Liver (tissue), 3 donors: ENCODE results near the gene ABCB9.

Experiments
- EGR1 ChIP-seq, 2 donors: IDR thresholded peaks; 2 replicates each; pipeline ENCODE4 v1.6.1; 2016 to 2018; ENCODE audit warnings: antibody characterized with exemption in 2 of 2, low read depth in 2 of 2
- GABPA ChIP-seq, 2 donors: IDR thresholded peaks in 1 of 2; conservative IDR thresholded peaks in 1 of 2; 2 replicates each; pipeline ENCODE4 v1.6.1; 2016; ENCODE audit warnings: antibody characterized with exemption in 2 of 2, mild to moderate bottlenecking in 1 of 2, moderate library complexity in 1 of 2
- JUND ChIP-seq, 2 donors: IDR thresholded peaks; 2 replicates each; pipeline ENCODE4 v1.6.1; 2016; ENCODE audit warnings: antibody characterized with exemption in 2 of 2
- RAD21 ChIP-seq, 2 donors: IDR thresholded peaks; 2 replicates each; pipeline ENCODE4 v1.6.1; 2016; ENCODE audit warnings: antibody characterized with exemption in 2 of 2, mild to moderate bottlenecking in 2 of 2
- SP1 ChIP-seq: IDR thresholded peaks from 2 replicates; pipeline ENCODE4 v1.6.1; 2018; ENCODE audit warnings: antibody characterized with exemption, mild to moderate bottlenecking
- TAF1 ChIP-seq: conservative IDR thresholded peaks from 2 replicates; pipeline ENCODE4 v1.6.1; 2016; ENCODE audit warnings: antibody characterized with exemption, mild to moderate bottlenecking
- YY1 ChIP-seq: IDR thresholded peaks from 2 replicates; pipeline ENCODE4 v1.6.1; 2016; ENCODE audit warnings: antibody characterized with exemption, mild to moderate bottlenecking
- TF ChIP-seq, protein P1 (sequence below): fragments of 150-350 bp; IDR thresholded peaks from 2 replicates; pipeline ENCODE4 v1.5.1; 2017; ENCODE audit warnings: improper control_type of control experiment, low read depth, low read length; ENCODE audit not compliant: missing input control
- TF ChIP-seq, protein P2 (sequence below): IDR thresholded peaks from 2 replicates; pipeline ENCODE4 v1.6.1; 2016; ENCODE audit warnings: antibody characterized with exemption
- TF ChIP-seq, protein P3 (sequence below): IDR thresholded peaks from 2 replicates; pipeline ENCODE4 v1.6.1; 2016; ENCODE audit warnings: antibody characterized with exemption, mild to moderate bottlenecking
- TF ChIP-seq, protein P4 (sequence below): IDR thresholded peaks from 2 replicates; pipeline ENCODE4 v1.6.1; 2016; ENCODE audit warnings: antibody characterized with exemption
- donor health status: healthy.
- donor health status: healthy.

DNA sequence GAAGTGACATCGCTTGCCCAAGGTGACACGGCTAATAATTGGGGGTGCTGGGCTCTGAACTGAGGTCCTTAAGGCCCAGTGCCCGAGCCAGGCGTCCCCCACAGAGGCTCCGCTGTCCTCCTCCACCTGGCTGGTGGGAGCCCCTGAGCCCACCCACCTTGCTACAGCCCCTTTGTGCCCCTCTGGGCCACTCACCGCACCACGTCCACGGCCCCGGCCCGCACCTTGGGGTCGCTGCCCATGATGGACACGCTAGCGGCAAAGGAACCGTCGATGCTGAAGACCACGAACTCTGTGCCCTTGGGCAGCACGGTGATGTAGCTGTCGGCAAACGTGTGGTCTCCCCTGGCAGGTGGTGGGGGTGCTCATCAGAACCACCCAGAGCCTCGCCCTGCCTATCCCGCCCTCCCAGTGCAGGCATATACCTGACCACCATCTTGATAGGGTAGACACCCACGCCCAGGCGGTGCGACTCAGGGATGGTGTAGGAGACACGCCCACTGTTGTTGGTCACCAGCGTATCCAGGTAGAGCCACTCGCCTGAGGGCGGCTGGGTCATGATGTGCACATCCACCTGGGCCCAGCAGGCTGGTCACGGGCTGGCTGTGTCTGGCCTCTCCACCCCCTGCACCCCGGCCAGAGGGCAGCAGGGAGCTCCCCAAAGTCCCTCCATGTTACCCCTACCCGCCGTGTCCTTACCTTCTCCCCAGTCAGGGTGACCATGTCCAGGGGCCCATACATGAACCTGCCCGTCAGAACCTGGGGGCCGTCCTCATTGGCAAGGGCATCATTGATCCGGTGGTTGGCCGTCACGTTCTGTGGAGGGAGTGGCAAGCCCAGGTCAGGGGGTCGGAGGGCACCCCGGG, 21.1 kb upstream of the ABCB9 start:
- TF ChIP-seq, protein P1, sequence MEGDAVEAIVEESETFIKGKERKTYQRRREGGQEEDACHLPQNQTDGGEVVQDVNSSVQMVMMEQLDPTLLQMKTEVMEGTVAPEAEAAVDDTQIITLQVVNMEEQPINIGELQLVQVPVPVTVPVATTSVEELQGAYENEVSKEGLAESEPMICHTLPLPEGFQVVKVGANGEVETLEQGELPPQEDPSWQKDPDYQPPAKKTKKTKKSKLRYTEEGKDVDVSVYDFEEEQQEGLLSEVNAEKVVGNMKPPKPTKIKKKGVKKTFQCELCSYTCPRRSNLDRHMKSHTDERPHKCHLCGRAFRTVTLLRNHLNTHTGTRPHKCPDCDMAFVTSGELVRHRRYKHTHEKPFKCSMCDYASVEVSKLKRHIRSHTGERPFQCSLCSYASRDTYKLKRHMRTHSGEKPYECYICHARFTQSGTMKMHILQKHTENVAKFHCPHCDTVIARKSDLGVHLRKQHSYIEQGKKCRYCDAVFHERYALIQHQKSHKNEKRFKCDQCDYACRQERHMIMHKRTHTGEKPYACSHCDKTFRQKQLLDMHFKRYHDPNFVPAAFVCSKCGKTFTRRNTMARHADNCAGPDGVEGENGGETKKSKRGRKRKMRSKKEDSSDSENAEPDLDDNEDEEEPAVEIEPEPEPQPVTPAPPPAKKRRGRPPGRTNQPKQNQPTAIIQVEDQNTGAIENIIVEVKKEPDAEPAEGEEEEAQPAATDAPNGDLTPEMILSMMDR, result no peak
- no peak for TF ChIP-seq SP1
- TF ChIP-seq JUND (IDR thresholded peaks at IDR 0.05), result no peak
- TF ChIP-seq, protein P2, sequence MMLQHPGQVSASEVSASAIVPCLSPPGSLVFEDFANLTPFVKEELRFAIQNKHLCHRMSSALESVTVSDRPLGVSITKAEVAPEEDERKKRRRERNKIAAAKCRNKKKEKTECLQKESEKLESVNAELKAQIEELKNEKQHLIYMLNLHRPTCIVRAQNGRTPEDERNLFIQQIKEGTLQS, result no peak
- TF ChIP-seq RAD21 (IDR thresholded peaks at IDR 0.05), result no peak
- TF ChIP-seq, protein P3, sequence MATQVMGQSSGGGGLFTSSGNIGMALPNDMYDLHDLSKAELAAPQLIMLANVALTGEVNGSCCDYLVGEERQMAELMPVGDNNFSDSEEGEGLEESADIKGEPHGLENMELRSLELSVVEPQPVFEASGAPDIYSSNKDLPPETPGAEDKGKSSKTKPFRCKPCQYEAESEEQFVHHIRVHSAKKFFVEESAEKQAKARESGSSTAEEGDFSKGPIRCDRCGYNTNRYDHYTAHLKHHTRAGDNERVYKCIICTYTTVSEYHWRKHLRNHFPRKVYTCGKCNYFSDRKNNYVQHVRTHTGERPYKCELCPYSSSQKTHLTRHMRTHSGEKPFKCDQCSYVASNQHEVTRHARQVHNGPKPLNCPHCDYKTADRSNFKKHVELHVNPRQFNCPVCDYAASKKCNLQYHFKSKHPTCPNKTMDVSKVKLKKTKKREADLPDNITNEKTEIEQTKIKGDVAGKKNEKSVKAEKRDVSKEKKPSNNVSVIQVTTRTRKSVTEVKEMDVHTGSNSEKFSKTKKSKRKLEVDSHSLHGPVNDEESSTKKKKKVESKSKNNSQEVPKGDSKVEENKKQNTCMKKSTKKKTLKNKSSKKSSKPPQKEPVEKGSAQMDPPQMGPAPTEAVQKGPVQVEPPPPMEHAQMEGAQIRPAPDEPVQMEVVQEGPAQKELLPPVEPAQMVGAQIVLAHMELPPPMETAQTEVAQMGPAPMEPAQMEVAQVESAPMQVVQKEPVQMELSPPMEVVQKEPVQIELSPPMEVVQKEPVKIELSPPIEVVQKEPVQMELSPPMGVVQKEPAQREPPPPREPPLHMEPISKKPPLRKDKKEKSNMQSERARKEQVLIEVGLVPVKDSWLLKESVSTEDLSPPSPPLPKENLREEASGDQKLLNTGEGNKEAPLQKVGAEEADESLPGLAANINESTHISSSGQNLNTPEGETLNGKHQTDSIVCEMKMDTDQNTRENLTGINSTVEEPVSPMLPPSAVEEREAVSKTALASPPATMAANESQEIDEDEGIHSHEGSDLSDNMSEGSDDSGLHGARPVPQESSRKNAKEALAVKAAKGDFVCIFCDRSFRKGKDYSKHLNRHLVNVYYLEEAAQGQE, result no peak
- TF ChIP-seq EGR1 (IDR thresholded peaks at IDR 0.05; ENCODE audit: low read depth in 2 of 2), result no peak
- TF ChIP-seq TAF1, result no peak
- TF ChIP-seq, protein P4, sequence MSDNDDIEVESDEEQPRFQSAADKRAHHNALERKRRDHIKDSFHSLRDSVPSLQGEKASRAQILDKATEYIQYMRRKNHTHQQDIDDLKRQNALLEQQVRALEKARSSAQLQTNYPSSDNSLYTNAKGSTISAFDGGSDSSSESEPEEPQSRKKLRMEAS, result no peak
- no peak for TF ChIP-seq YY1
- TF ChIP-seq GABPA (IDR thresholded peaks at IDR 0.05 in 1 of 2, conservative IDR thresholded peaks at IDR 0.05 in 1 of 2), result no peak
